HuH-7 (cell line): ENCODE results near the gene PKDCC.
"Not testable (repeated sequence)": the region's sequence is repeated elsewhere in the genome, so short reads cannot be mapped to it uniquely, and the experiment has no call there.

Source experiments
- DNase-seq: peaks from one replicate; pipeline ENCODE4 v3.0.0; 2011; ENCODE audit warnings: low spot score

PKDCC gene

GRCh38 chr2:42065753-42066152, 17.9 kb downstream of the PKDCC start:
- not testable (repeated sequence) for DNase-seq

GRCh38 chr2:42067001-42067400, 19.2 kb downstream of the PKDCC start:
- DNase-seq = not testable (repeated sequence)

- DNase-seq = no peak
These were observed 19.7 kb downstream of the PKDCC start for GRCh38 chr2:42067521-42067920.

GRCh38 chr2:42068571-42069178, 20.9 kb downstream of the PKDCC start:
- DNase-seq = no peak

GRCh38 chr2:42069568-42069967, 21.7 kb downstream of the PKDCC start:
- no peak for DNase-seq

- DNase-seq = no peak
These were observed 24.0 kb downstream of the PKDCC start for GRCh38 chr2:42071791-42072190.

GRCh38 chr2:42072349-42073118, 24.7 kb downstream of the PKDCC start:
- no peak for DNase-seq

- no peak for DNase-seq
These were observed 26.1 kb downstream of the PKDCC start for GRCh38 chr2:42073739-42074503.

GRCh38 chr2:42074661-42075060, 26.8 kb downstream of the PKDCC start:
- DNase-seq = no peak

GRCh38 chr2:42076357-42077225, 28.8 kb downstream of the PKDCC start:
- DNase-seq = no peak

GRCh38 chr2:42077343-42077742, 29.5 kb downstream of the PKDCC start:
- DNase-seq = no peak

- no peak for DNase-seq
These were observed 32.0 kb downstream of the PKDCC start for GRCh38 chr2:42079737-42080287.

- DNase-seq = not testable (repeated sequence)
These were observed 33.3 kb downstream of the PKDCC start for GRCh38 chr2:42081151-42081550.

- no peak for DNase-seq
These were observed 34.2 kb downstream of the PKDCC start for GRCh38 chr2:42082016-42082415.

- peak; percentile 60 for DNase-seq
These were observed 36.4 kb downstream of the PKDCC start for GRCh38 chr2:42084231-42084671.

GRCh38 chr2:42085070-42085469, 37.2 kb downstream of the PKDCC start:
- not testable (repeated sequence) for DNase-seq

- no peak for DNase-seq
These were observed 38.1 kb downstream of the PKDCC start for GRCh38 chr2:42085706-42086487.

- peak; percentile 40 for DNase-seq
These were observed 38.7 kb downstream of the PKDCC start for GRCh38 chr2:42086500-42086953.

GRCh38 chr2:42087137-42087856, 39.5 kb downstream of the PKDCC start:
- DNase-seq = no peak

- DNase-seq = no peak
These were observed 40.0 kb downstream of the PKDCC start for GRCh38 chr2:42087857-42088195.
